Stomach smooth muscle (tissue), 2 donors: ENCODE measurements around the gene SRSF8.

ENCODE experiments used
- H3K27ac ChIP-seq: one replicate; pipeline ENCODE4 v1.7.0; 2013; ENCODE audit warnings: mild to moderate bottlenecking, low read length, inconsistent platforms
- H3K27me3 ChIP-seq, 2 donors: one replicate each; pipeline ENCODE4 v1.7.0; 2013; ENCODE audit warnings: low read length in 2 of 2; ENCODE audit not compliant: insufficient read depth in 2 of 2, control insufficient read depth in 1 of 2
- H3K36me3 ChIP-seq, 2 donors: one replicate each; pipeline ENCODE4 v1.7.0; 2013; ENCODE audit warnings: low read length in 2 of 2; ENCODE audit not compliant: control insufficient read depth in 2 of 2, insufficient read depth in 2 of 2
- H3K4me1 ChIP-seq: one replicate; pipeline ENCODE4 v1.7.0; 2013; ENCODE audit warnings: low read length; ENCODE audit not compliant: control insufficient read depth, insufficient read depth
- H3K4me3 ChIP-seq, 2 donors: one replicate each; pipeline ENCODE4 v1.7.0; 2013; ENCODE audit warnings: low read length in 2 of 2
- H3K9ac ChIP-seq, 2 donors: one replicate each; pipeline ENCODE4 v1.7.0; 2013; ENCODE audit warnings: low read length in 2 of 2, mild to moderate bottlenecking in 1 of 2
- H3K9me3 ChIP-seq, 2 donors: one replicate each; pipeline ENCODE4 v1.7.0; 2013; ENCODE audit warnings: low read length in 2 of 2; ENCODE audit not compliant: control insufficient read depth in 2 of 2
- donor health status: healthy.
- donor health status: Pancreatic carcinoma.

Gene SRSF8

DNA sequence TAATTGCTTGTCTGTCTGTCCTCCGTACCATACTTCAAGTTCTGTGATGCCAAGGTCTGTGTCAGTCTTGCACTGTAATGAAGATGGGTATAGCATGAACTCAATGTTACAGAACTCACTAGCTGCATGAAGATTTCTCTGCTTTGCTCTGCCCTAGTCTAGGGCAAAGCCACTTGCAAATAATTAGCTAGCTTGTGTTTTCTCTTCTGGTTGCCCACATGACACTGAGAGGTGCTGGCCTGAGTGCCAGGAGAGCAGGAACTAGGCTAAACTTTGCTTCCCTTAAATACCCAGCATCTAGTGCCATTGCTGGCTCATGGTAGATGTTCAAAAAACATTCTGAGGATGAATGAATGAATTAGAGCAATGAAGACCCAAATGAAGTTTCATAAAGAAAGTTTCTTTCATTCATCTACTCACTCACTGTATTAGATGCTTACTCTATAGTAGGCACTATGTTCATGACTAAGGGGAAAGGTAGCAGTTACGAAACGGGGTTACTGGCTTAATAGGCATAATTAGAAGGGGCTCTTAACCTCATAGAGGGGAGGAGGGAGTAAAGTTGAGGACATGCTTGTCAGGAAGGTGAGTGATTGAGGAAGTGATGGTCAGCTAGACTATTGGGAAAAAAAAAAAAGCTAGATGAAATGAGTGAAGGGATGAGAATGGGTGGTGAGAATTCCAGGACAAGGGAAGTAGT is 18.5 kb downstream of the SRSF8 start:
- Histone ChIP-seq H3K36me3 (no peaks in the 10 kb centered on the region), H3K4me1 (peaks cover 7% of the 10 kb centered on the region), H3K9me3 (no peaks in the 10 kb centered on the region), H3K27me3 (no peaks in the 10 kb centered on the region), H3K27ac (no peak overlapping the region), H3K9ac (no peak overlapping the region), H3K4me3 (no peak overlapping the region)

DNA sequence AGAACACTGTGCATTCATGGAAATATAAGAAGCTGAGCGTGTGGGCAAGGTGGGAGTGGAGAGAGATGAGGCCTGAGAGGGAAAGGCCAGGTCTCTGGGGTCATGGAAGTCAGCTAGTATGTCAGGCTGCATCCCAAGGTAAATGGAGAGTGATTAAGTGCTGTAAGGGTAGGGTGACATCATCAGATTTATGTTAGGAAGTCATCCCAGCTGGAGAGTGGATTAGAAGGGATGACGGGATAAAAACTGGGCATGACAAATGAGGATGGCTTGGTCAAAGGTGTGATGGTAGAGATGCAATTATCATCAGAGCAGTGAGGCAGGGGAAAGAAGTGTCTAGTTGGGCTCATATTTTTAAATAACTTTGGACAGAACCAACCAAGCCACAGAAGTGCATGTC is 19.4 kb downstream of the SRSF8 start:
- H3K36me3 ChIP-seq = no peaks in the 10 kb centered on the region
- no peaks in the 10 kb centered on the region for H3K27me3 ChIP-seq
- no peak overlapping the region for H3K9ac ChIP-seq
- peaks cover 14% of the 10 kb centered on the region for H3K4me1 ChIP-seq
- no peak overlapping the region for H3K27ac ChIP-seq
- no peaks in the 10 kb centered on the region for H3K9me3 ChIP-seq
- H3K4me3 ChIP-seq = no peak overlapping the region

DNA sequence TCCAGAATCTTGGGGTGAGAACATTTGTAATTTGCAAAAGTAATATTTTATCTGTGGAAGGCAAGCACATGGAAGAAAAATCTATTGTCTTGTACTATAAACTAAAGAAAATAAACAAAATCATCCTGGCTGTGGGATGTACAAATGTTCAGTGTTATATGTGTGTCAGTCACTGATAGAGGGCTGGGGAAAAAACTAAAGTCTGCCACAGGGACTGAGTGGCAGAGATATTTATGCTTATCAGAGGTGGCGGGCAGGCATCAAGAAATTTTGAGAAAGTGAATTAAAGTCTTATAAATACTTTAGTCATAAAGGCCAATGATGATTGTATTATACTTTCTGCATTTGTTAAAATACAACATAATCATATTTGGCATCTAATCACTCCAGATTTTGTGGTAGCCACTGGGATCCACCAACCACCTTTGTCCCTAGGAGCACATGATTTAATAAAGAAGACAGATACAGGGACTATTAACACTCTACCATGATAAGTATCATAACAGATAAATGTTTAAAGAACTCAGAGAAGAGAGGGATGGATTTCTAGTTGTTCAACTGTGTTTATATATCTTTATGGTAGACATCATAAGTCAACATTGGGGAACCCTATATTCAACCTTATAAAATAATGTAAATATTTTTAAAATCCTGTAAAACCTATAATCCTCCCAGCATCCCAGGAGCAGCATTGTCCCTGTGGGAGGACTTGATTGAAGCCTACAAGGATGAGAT is 20.3 kb downstream of the SRSF8 start:
- Histone ChIP-seq H3K4me1 (peaks cover 15% of the 10 kb centered on the region), H3K9me3 (no peaks in the 10 kb centered on the region)

DNA sequence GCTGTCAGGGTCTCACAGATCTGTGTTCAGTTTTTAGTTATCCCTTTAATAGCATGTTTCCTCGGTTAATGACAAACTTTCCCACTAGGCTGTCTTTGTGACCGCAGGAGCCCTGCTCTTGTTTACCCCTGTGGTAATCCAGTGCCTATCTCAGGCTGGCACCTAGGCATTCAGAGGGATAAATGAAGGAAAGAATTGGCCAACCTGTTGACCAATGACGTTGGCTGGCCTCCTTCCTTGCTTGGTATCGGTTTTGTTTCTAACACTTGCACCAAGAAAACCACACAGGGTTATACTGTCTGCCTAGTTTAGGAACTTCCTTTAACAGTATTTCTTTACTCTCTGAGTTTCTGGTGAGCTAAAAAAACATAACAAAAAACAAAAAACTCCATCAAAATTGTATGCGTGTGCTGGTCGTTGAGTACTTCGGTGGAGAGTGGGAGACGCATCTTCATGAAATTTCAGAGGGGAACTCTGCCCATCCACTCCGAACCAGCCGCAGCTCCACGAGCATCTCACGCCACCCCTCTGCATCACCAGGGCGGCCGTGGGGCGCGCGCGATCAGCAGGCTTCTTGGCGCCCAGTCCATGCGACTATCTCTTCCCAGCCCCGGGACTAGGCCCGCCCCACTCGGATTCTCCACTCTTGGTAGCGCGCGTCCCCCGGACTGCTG is 22.4 kb downstream of the SRSF8 start:
- Histone ChIP-seq H3K4me1 (peaks cover 15% of the 10 kb centered on the region), H3K27ac (peak overlapping the region; percentile 82), H3K27me3 (no peaks in the 10 kb centered on the region), H3K9me3 (no peaks in the 10 kb centered on the region), H3K9ac (peak overlapping the region; percentile 60 to 66), H3K36me3 (no peaks in the 10 kb centered on the region), H3K4me3 (peak overlapping the region; percentile 79 to 89)

More for the DNA sequence above, 20.3 kb downstream of the SRSF8 start:
- no peaks in the 10 kb centered on the region for H3K27me3 ChIP-seq
- H3K4me3 ChIP-seq = no peak overlapping the region
- H3K9ac ChIP-seq = no peak overlapping the region
- no peaks in the 10 kb centered on the region for H3K36me3 ChIP-seq
- no peak overlapping the region for H3K27ac ChIP-seq

DNA sequence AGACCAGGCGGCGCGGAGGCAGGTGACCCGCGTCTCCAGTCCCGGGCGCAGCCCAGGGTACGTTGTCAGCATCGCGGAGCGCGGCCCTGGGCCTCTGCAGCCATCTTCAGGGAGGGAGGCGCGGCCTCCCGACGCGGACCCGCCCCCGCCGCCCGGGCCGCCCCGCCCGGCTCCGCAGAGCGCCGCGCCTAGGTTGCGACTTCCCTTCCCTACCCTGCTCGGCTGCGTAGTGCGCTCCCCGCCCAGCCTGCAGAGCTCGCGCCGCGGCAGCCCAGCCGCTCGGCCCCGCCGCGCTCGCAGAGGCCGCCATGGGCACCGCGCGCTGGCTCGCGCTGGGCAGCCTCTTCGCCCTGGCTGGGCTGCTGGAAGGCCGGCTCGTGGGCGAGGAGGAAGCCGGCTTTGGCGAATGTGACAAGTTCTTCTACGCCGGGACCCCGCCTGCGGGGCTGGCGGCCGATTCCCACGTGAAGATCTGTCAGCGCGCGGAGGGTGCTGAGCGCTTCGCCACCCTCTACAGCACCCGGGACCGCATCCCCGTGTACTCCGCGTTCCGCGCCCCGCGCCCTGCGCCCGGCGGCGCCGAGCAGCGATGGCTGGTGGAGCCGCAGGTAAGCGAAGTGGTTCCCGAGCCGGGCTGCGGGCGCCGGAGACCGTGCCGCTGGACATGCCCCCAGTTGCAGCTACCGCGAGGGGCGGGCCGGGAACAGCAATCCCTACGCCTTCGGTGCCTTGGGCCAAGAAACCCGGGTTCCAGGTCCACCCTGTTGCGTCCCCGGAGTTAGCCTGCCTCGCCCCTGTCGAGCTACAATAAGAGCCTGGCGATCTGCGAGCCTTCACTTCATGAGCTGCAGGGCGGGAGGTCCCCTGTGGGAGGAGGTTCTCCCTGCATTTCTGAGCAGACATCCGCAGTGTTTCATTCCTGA is 23.2 kb downstream of the SRSF8 start, which contains the start of gene ENDOD1:
ENDOD1 (plus strand) TSS at position 227 of the 923 bp plus-strand sequence; CDS start at position 309, 82 bp downstream.
- H3K36me3 ChIP-seq = no peaks in the 10 kb centered on the region
- H3K9ac ChIP-seq = peak within 1 kb of the TSS; percentile 66 to 70
- no peaks in the 10 kb centered on the region for H3K27me3 ChIP-seq
- peaks cover 15% of the 10 kb centered on the region for H3K4me1 ChIP-seq
- no peaks in the 10 kb centered on the region for H3K9me3 ChIP-seq
- peak within 1 kb of the TSS; percentile 82 for H3K27ac ChIP-seq
- H3K4me3 ChIP-seq = peak within 1 kb of the TSS; percentile 79 to 89

DNA sequence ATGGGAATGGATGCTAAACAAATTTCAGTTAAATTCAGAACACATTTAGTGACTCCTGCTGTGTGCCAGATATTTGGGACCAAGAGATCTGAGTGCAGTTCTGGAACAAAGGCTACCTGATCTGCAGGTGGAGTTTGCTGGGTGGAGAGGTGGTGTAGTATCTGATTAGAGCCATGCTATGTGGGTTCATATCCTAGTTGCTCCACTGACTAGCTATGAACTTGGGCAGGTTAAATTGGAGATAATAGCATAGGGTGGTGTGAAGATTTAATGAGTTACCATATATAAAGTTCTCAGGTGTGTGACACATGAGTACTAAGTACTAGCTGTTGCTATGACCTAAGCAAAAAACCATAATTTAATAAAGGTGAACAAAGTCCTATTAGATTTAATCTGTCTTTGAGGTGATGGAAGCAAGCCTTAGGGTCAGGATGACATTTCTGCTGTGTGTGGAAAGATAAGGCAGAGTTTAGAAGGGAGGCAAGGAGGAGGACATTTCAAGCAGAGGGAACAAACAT is 25.0 kb downstream of the SRSF8 start:
- peaks cover 15% of the 10 kb centered on the region for H3K4me1 ChIP-seq
- no peak overlapping the region for H3K4me3 ChIP-seq
- no peak overlapping the region for H3K9ac ChIP-seq
- no peaks in the 10 kb centered on the region for H3K9me3 ChIP-seq
- H3K27me3 ChIP-seq = no peaks in the 10 kb centered on the region
- no peaks in the 10 kb centered on the region for H3K36me3 ChIP-seq
- H3K27ac ChIP-seq = no peak overlapping the region

DNA sequence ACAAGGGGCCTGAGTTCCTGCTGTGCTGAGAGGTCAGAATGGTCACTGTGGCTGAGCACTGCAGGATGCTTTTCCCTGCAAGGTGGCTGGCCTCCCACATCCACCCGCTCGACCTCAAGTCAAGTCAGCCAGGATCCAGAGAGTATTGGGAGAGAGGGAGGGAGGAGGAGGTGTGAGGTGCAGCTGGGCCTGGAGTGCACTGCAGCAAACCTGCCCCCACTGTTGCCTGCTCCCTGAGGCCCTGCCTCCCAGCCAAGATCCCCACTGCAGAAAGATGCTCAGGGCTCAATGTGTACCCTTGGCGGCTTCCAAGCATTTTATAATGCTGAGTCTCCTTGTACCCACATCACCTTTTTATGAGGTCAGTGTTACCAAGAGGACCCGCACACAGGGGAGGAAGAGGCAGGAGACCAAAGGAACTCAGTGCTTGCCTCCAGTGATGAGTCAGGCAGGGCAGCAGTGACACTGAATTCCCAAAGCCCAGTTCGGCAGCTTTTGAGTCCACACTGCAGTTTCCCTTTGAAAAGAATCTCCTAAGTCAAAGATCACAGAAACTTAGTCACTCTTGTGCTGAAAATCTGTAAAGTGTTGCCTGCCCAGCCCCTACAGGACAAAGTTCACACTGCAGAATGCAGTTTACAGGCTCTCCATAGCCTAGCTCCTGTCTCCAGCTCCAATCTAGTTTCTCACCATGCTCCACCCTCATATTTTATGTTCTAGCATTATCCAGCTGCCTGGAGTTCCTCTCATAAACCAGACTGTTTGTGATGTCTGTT is 26.0 kb downstream of the SRSF8 start:
- Histone ChIP-seq H3K27me3 (no peaks in the 10 kb centered on the region), H3K36me3 (no peaks in the 10 kb centered on the region), H3K4me1 (peaks cover 15% of the 10 kb centered on the region), H3K27ac (no peak overlapping the region), H3K9me3 (no peaks in the 10 kb centered on the region), H3K9ac (peak overlapping the region in 1 of 2 donors; percentile 13), H3K4me3 (no peak overlapping the region)

DNA sequence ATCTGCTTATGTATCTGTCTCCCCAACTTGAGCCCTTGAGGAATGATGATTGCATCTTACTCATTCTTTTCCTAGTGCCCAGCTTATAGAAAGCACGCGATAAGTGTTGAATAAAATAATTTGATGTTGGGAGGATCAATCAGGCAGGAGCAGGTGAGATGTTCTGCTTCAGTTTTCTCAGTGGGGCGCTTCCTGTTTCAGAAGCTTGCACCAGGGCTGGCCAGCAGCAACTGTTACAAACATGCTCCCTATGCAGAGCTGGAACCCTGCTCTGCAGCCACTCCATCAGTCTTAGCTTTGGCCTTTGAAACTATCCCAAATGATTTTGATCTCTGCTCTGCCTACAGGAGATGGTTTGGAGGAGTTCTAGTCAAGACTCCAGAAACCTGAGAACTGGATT is 26.8 kb downstream of the SRSF8 start:
- H3K27me3 ChIP-seq = no peaks in the 10 kb centered on the region
- H3K9ac ChIP-seq = no peak overlapping the region
- no peaks in the 10 kb centered on the region for H3K9me3 ChIP-seq
- no peaks in the 10 kb centered on the region for H3K36me3 ChIP-seq
- H3K4me3 ChIP-seq = no peak overlapping the region
- H3K27ac ChIP-seq = no peak overlapping the region
- peaks cover 15% of the 10 kb centered on the region for H3K4me1 ChIP-seq

DNA sequence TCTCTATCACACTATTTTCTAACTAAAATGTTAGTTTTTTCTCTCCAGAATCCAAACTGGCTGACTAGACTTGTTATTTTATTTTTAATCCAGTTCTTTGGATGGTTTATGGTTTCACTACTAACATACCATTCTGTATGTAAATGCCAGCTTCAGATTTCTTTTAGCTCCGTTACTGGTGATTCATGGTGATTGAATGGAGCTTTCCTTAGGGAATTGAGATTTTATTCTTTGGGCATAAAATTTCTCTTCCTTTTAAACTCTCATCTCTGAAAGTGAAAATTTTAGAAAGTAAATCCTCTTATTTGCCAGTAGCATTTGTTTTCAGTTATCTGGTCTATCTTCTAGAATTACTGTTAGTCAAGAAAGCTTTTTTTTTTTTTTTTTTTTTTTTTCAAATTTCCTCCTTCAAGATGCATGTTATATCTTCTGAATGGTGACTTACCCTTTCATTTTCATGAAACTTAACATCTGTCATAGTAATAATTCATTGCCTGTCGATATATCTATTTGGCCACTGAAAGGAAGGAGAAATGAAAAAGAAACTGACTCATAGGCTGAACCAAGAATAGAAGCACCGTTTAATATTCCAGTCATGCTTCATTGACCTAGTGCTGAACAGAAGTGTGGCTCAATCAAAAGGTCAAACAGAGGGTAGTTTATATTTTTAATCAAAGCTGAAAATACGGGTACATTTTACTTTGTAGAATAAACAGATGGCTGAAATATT is 29.3 kb downstream of the SRSF8 start:
- H3K27ac ChIP-seq = no peak overlapping the region
- H3K9ac ChIP-seq = no peak overlapping the region

More for the DNA sequence above, 29.3 kb downstream of the SRSF8 start:
- Histone ChIP-seq H3K36me3 (no peaks in the 10 kb centered on the region), H3K4me3 (no peak overlapping the region), H3K9me3 (no peaks in the 10 kb centered on the region), H3K27me3 (no peaks in the 10 kb centered on the region), H3K4me1 (peaks cover 2% of the 10 kb centered on the region)
